HG03039 (cell line): Measurements from ENCODE around the gene LSS.

ENCODE experiments used
- ATAC-seq: cut with Tn5 transposase; IDR thresholded peaks from one replicate; pipeline ENCODE4 v1.9.1; 2021; ENCODE audit warnings: mild to moderate bottlenecking, moderate library complexity; ENCODE audit not compliant: unreplicated experiment

The LSS gene

DNA sequence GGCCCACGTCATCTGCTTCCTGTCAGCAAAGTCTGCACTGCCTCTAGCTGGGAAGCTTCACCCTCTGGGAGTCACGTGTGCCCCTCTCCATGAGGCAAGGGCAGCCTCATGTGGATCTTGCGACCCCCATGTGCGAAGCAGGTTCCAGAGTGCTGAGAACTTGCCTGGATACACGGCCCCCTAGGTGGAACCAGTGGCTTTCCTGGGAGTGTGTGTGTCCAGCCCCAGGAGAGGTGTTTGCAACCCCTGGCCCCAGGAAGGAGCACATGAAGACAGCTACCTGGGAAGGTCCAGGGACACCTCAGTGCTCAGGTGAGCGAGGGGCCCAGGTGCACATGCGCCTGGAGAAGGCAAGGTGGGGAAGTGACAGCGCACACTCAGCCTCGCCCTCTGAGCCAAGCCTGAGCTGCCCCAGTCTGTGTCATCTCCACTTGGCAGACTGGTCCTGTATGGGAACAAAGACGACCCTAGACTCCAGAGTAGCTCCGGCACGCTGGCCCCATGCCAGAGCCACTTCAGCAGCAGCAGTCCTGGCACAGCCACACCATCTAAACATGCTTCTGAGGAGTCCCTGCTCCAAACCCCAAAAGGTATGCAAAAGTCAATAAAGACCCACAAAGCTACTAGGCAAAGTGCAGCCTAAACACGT is 8.9 kb downstream of the LSS start:
- no peak for ATAC-seq

DNA sequence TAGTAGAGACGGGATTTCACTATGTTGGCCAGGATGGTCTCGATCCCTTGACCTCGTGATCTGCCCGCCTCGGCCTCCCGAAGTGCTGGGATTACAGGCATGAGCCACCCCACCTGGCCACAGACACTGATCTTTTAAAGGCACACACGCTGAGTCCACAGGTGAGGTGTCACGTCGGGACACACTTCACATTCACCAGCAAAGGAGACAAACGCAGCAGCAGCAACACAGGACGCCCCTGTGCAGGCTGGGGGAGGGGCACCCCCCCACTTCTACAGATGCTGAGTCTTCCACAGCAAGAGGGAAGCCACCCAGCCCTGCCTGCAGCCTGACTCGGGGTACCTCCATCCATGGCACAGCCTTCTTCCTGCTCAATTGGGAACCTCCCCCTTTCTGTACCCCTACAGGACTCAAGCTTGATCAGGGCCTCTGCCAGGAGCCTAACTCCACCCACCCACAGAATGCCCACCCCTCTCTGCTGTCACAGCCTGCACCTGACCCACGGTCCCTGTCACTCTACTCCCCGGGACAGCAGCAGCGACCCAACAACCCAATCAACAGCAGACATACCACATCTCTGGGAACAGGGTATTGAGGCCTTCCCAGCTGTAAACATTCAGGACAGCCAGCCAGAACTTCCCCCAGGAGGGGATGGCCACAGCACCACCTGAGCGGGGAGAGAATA is 9.5 kb downstream of the LSS start:
- no peak for ATAC-seq

DNA sequence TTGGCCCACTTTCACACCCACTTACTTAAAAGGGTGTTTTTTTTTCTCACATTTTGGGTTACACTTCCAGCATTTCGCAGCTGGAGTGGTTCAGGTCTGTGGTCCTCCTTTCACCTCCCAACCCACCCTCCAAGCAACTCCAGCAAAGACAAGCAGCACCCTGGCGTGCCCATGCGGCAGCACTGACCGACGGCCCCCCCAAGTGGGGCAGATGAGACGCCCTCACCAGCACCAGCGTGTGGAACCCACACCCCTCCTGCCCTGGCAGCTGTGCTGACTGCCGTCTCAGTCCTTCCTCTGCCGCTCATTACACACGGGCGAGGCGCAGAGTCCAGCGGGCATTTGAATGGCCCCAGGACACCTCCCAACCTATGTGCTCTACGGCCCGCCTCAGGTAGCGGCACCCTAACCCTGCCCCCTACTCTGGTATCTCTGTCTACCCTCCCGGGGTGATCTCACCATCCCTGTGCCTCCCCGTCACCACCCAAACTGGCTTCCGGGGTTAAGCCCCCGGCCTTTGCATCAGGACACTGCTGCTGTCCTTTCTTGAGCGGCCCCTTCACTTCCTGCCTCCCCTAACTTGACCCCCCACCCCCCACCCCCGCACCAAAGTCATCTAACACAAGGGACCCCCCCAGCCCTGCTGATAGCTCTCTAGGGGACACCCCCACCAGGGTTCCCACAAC is 10.9 kb downstream of the LSS start:
- no peak for ATAC-seq

DNA sequence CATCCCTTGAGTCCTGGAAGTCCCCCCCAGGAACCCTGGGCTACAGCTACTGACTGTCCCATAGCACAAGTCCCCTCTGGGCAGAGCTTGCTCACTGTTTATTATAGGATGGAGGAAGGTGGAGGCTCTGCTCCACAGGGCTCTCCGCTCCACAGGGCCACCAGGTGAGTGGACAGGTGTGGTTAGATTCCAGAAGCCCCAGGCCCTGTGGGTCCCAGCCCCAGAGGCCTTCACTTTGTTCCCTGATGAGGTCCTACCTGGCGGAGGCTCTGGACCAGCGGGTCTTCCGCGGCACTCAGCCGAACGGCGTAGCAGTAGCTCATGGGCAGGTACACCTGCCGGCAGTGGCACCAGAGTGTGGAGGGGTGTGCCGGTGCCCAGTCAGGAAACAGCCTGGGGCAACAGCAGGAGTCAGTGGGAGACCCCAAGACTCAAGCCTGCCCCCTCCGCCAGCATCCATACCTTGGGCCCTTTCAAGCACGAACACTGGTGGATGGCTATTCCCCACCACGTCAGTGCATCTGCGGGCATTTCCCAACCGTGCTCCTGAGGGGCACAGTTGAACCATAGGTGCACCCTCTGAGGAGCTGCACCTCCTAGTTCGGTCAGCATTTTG is 12.3 kb downstream of the LSS start:
- ATAC-seq: no peak

DNA sequence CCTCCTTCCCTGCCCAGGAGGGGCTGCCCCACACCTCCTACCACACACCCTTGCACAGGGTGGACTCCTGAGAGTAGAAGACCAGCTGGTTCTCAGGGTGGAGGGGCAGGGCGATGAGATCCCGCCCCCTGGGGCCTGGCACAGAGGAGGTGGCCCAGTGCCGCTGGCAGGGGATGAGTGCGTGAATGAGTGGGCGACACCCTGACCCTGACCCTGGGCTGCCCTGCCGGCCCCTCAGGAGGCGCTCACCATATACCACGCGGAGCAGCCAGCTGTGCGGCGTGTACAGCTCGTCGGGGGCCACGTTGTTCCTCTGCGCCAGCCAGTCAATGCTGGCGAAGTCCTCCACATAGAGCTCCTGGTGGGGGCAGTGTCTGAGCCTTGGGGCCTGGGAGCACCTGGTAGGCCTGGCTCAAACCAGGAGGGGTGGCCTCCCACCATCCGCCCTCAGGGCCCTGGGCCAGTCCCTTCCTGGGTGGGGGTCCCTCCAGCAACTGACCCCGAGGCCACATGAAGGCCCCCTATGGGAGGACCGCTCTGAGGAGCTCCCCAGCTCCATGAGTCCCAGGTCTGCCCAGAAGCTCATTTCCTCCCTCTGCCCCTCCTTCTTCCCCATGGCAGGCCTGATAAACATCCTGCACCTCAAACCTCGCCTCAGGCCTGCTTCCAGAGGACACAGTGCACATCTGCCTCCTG is 13.0 kb downstream of the LSS start:
- ATAC-seq: no peak

DNA sequence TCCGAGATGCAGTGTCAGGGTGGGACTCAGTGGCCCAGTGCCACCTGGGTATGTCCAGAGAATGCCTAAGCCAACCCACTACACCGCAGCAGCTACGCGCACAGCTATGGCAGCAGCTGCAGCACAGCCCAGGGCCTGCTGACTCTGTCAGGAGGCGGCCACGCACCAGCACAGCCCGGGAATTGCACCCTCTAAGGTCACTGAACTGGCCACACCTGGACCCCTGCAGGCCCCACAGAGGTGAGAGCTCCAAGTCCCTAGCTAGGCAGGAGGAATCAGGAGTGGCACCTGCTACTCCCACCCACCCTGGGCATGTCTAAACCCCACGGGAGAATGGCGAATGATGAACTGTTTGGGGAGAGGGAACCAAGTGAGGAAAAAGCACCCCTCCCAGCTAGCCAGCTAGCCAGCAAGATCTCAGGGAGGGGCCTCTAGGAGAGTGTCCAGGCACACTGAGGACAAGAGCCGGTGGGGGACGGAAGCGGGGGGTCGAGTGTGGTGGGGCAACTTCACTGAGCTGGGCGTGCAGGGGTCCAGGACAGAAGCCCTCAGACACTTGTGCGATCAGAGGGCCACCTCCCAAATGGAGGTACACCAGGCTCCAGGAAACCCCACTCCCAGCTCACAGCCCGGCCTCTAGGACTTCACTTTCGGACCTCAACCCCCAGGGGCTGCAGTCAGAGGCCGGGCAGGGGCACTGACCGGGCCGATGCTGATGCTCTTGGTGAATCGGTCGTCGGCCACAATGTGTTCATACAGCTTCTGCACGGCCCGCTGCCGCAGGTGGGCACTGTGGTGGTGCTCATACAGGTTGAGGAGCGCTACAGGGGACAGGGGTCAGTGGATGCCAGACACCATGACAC is 13.9 kb downstream of the LSS start:
- no peak for ATAC-seq

DNA sequence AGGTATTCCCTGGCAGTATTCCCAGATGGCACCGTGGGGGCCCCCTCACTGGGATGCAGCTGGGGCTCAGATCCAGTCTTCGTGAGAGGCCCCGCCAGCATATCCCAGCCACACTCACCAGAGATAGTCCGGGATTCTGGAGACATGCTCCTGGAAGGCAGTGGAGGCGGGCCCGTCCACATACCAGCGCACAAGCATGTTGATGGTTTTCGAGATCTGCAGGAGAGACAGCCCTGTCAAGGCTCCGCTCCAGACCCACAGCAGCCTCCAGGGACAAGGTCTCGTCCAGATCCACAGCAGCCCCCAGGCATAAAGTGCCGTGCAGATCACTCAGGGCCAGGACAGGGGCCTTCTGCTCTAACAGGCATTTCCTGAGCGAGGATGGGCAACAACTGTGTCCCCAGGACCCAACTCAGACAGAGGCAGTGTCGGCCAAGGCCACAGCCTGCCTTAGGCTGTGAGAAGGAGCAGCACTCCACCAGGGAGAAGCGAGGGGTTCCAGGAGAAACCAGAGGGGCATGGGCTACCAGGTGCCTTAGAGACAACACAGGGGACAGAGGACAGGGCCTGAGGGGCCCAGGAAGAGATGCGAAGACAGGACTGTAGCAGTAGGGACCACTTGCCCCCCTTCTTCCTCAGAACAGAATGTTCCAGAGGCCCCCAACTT is 14.8 kb downstream of the LSS start:
- no peak for ATAC-seq

DNA sequence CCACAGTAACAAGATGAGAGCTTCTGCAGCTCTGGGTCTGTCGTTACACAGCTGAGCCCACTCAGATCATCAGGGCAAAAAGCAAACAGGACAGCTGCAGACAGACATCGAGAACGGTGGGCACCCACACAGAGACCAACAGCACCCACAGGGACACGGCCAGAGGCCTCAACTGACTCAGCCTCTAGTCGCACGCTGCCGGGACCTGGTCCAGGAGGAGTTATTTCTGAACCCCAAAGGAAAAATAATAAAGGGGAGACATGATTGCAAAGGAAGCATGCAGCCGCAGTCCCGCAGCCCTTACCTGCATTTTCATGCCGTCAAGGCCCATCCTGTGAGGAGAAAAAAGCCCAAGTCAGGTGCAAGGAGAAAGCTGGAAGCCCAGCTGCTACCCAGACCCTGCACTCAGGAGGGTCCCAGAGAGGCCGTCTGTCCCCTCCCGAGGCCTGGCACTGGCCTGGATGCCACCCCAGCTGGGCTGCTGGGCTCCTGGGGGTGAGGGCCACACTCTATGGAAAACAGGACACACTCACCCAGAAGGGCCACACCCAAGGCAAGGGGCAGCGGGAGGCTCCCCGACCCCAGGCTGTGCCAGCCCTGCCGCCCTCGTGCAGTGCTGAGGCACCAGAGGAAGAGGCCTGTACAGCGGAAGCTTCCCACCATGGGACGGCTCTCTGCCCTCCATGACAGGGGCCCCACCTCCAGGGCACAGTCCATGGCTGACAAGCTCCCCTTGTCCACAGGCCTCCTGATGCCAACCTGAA is 15.7 kb downstream of the LSS start:
- ATAC-seq: no peak

DNA sequence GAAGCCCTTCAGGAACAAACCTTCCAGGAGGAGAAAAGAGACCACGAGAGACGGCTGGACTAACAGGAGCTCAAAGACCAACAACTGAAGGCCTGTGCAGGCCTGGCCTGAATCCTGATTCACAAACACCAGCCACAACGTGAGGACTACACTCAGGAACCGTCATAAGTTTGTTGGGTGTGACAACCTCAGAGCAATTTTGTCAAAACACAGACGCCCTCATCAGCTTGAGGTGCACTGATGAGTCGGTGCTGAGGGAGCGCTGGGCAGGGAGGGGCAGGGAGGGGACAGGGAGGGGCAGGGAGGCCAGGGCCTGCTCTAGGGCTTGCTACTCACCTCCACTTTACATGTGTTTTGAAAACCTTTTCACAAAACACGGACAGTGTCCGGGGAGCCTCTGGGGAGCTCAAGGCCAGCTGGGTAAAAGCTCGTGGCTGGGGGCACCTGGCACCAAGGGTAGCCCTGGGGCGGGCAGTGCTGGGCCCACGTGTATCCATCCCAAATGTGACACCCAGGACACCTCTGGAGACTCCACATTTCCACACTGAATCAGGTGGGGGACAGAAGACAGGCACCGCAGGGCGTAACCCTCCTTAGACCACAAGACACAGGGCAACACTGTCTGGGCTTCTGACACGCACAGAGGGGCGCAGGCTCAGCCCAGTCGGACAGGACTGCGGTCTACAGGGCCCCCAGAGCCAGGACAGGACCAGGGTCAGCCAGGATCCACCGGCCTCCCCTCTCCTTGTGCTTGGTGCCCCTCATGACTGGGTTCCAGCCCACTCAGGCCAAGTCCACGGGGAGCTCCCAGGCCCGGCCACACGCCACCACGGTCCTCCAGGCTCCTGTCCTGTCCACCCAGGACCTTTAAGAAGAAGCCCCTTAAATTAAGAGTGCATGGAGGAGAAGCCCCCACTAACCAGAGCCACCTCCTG is 16.5 kb downstream of the LSS start:
- ATAC-seq: no peak

DNA sequence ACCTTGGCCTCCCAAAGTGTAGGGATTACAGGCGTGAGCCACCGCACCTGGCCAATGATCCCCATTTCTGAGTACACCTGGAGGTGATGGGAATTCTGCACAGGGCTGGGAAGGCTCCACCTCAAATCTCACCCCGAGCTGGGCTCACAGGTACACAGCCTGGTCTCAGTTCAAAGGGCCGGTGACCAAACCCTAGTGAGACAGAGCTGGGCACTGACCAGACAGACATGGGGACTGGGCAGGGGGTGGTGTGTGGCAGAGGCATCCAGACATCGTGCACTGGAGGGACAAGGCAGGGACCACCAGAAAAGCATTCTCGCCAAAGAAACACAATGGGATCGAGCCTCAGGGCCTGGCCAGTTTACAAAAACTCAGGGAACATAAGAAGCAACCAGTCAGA is 17.2 kb downstream of the LSS start:
- ATAC-seq: no peak

DNA sequence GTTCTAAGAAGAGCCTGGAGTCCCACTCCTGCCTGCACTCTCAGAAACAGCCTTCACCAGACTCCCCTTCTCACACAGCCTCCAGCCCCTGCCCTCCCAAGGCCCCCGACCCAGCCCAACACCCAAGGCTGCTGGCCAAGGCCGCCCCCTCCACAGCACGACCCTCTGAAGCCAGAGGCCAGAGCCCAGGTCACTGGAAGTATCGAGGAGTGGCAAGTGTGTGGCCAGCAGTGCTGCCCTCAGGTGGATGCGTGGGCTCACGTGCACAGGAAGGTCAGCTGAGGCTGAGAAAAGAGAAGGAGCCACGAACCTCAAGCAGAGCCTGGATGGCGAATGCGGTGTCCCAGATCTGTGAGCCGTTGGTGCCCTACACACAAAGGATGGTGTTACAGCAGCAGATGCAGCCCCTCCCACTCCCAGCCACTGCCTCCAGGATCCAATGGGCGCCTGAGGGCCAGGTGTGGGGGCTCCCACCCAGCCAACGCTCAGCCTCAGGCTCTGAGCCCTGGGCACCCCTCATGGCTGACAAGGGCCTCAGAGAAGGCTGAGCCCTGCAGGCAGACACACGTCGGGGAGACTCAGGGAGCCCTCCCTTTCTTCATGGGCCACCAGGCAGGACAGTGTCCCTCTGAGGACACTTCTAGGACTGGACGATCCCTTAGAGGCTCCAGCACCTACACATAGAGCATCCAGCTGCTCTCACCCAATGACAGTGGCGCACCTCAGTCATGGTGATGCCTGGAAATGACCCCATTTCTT is 18.0 kb downstream of the LSS start:
- ATAC-seq: no peak

DNA sequence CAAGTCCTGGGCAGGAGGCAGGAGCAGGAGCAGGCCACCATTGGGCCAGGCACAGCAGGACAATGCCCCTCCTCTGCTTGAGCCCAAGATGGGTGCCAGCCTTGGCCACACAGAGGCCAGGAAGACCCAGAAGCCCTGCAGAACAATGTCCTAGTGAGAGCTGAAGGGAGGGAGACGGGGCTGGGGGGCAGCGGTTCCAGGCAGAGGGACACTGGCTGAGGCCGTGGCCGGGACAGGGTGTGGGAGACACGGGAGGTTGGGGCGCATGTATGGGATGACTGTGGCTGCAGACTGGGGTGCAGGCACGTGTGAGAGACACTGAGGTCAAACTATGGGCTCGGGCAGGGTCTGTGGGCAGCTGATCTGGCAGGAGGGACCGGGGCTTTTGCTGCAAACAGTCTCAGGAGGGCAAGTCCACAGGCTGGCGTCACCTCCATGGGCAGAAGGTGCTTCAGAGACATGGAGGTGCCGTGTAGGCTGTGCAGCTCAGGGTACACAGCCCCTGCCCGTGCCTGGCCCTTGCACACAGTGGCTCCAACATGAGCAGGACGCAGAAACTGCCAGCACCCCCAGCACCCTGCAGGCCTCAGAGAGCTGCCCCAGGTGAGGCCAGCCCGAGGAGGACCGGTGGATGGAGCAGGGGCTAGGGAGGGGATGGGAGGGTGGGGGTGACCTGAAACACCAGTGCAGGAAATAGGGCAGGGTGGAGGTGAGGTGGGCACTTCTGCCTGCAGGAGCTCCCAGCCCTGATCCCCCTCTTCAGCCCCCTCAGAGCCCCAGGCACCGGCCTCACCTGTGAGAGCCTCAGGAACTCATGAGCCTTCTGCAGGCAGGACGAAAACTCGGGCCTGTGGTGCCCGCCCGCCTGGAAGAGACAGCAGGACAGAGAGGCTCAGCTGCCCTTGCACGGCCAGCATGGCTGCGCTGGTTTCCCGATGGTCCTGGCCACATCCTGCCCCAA is 19.5 kb downstream of the LSS start:
- ATAC-seq: no peak

DNA sequence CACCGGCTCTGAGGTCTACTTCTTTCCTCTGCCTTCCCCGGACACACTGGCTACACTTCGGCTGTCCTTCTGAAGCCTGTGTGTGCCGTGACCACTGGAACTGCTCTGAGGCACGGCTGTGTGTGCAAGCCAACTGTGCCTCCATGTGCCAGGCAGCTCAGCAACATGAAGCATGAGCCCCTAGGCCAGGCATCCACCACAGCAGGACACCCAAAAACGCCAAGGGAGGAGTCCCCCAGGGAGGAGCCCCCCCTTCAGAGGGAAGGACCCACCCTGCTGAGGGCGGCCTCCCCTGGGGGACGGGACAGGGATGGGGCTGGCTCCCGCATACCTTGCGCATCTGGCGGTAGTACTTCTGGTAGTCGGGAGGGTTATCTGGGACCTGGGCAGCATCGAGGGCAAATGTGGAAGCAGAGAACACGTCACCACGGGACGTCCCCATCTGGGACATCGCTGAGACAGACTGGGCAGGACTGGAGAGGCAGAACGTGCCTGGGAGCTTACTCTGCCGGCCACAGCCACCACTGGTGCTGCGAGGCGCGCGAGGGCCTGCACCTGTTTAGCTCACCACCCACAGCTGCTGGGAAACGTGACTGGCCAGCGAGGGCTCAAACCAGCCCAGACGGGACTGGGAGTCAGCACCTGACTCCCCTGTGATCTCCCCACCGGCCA is 20.5 kb downstream of the LSS start:
- no peak for ATAC-seq

DNA sequence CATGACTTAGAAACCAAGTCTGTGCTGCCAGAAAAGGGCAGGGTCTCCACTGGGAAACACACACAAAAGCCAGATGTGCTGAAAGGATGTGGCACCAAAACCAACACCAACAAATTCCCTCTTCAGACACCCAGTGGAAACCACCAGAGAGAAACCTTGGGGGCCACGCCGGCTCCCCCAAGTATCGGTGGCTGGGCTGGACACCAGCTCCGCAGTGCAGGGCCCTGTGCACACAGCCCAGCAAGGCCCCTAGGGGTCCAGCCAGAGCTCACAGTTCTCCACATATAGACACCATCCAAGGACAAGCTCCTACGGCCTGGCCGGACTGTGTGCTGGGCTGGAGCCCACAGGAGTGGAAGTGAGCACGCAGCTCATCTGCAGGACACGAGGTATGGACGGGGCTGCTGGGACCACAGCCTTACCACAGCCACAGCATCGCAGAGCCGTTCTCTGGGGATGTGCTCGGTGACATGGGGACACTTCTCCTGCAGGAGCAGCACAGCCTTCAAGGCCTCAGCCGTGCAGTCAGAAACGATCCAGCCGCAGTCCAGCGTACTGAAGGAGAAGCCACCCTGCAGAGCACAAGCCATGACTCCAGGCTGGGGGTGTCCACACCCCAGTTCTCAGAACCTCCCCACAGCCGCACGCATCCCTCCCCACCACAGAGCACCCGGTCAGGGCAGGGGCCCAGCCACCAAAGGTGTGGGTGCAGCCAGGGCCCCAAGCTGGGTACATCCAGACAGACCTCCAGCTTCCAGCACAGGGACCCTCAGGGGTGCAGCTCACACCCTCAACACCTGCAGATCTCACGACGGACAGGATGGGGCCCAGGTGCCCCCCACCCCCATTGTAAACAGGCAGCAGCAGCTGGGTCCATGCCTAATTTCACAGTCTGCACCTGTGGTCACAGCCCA is 21.3 kb downstream of the LSS start:
- ATAC-seq: no peak
